ENCODE data around the gene OR5H2. TPM values are rescaled to one million over a fixed set of nuclear protein-coding genes. Genes with fewer than 3 reads are reported as not detected.

The OR5H2 gene
- total and polyA plus RNA-seq, 8 donors, result not detected

DNA sequence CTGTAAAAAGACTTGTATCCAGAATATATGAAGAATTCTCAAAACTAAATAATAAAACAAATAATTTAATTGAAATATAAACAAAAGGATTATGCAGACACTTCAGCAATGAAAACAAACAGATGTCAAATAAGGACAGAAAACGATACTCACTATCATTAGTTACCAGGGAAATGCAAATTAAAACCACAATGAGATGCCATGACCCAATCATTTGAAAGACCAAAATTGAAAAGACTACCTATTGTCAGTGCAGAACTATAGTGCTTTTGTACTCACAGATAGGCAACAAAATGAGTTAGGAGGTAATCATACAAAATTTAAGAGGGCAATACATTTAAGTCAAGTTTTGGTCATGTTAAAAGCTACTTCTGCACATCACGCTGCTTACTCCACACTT lies 39.8 kb downstream of the OR5H2 start:
- H3K9me3 ChIP-seq, result no peaks in the 10 kb centered on the region
- H3K4me1 ChIP-seq, result no peaks in the 10 kb centered on the region
- no peak overlapping the region for H3K27ac ChIP-seq
- TF ChIP-seq, protein P1, sequence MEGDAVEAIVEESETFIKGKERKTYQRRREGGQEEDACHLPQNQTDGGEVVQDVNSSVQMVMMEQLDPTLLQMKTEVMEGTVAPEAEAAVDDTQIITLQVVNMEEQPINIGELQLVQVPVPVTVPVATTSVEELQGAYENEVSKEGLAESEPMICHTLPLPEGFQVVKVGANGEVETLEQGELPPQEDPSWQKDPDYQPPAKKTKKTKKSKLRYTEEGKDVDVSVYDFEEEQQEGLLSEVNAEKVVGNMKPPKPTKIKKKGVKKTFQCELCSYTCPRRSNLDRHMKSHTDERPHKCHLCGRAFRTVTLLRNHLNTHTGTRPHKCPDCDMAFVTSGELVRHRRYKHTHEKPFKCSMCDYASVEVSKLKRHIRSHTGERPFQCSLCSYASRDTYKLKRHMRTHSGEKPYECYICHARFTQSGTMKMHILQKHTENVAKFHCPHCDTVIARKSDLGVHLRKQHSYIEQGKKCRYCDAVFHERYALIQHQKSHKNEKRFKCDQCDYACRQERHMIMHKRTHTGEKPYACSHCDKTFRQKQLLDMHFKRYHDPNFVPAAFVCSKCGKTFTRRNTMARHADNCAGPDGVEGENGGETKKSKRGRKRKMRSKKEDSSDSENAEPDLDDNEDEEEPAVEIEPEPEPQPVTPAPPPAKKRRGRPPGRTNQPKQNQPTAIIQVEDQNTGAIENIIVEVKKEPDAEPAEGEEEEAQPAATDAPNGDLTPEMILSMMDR (IDR thresholded peaks at IDR 0.05), result no peak
- DNase-seq (no peak), FAIRE-seq (no peak), ATAC-seq (no peak)
- no peaks in the 10 kb centered on the region for H3K27me3 ChIP-seq
- no peaks in the 10 kb centered on the region for H3K36me3 ChIP-seq
- no peak overlapping the region for H3K4me3 ChIP-seq
- intact Hi-C loops (cut with DNase I), result no loop called here
- 72 to 78% methylated on average over 2 of the region's 2 CpGs for WGBS, 2 donors

DNA sequence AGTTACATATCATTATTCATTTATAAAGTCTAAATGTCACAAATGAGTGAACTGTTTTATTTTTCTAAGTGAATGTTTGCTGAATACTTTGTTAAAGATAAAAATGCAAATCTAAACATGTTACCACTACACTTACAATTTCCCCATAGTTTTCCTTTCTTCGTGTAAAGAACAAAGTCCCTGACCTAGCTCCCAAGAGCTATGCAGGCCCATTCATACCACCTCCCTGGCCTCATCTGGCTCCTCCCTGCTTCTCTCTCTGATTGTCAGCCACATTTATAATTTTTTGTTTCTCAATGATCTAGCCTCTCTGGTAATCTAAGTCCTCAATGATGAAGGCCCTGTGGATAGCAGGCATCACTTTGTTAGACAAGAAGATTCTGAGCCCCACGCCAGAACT lies 40.4 kb downstream of the OR5H2 start:
- no peaks in the 10 kb centered on the region for H3K27me3 ChIP-seq
- TF ChIP-seq, protein P1 (IDR thresholded peaks at IDR 0.05), result no peak
- no peaks in the 10 kb centered on the region for H3K9me3 ChIP-seq
- H3K27ac ChIP-seq, result no peak overlapping the region
- DNase-seq (no peak), ATAC-seq (no peak), FAIRE-seq (no peak)
- H3K36me3 ChIP-seq, result no peaks in the 10 kb centered on the region
- WGBS, 2 donors, result 69 to 72% methylated on average over 2 of the region's 2 CpGs
- no peaks in the 10 kb centered on the region for H3K4me1 ChIP-seq
- intact Hi-C loops (cut with DNase I), result no loop called here
- H3K4me3 ChIP-seq, result no peak overlapping the region

DNA sequence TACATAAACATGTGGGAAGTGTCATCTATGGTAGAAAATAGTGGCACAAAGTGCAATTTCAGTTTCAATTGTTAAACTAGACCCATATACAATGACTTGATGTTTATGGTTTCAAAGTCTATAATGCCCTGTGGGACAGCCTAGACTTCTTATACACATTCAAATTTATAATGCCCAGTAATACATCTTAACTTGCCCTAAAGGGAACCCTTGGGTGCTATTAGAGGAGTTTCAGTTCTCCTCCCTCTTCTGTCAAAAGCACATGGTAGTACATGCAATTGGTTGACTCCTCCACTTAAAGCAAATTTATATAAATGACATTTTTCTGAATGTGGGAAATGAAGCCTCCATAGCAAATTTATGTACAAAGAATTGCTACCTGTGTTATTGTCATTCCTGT lies 41.1 kb downstream of the OR5H2 start:
- Histone ChIP-seq H3K9me3 (no peaks in the 10 kb centered on the region), H3K4me1 (no peaks in the 10 kb centered on the region), H3K4me3 (no peak overlapping the region), H3K36me3 (no peaks in the 10 kb centered on the region), H3K27ac (no peak overlapping the region), H3K27me3 (no peaks in the 10 kb centered on the region)
- DNase-seq (no peak), FAIRE-seq (no peak), ATAC-seq (no peak)
- TF ChIP-seq, protein P1 (IDR thresholded peaks at IDR 0.05), result no peak
- intact Hi-C loops (cut with DNase I), result no loop called here

DNA sequence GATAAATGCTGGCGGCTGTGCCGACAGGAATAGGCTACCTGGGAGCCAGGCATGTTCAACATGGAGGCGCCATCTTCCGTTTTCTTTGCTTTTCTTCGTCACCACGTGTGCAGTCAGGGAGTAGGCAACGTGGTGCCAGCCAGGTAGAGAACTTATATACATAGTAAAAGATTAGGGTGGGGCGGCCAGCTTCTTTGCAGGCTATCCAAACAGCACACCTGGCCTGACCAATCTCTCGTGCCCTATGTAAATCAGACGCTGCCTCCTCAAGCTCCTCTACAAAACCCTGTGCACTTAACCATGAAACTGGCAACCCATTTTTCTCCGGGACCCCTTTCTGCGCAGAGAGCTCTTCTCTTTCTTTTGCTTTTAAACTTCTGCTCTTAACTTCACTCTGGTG lies 42.8 kb downstream of the OR5H2 start:
- DNase-seq (peak; percentile 22 to 53 (median 30)), ATAC-seq (peak; percentile 76 to 91 (median 86)), FAIRE-seq (no peak)
- Histone ChIP-seq H3K4me3 (peak overlapping the region in 3 of 4 donors; percentile 5 to 31 (median 28)), H3K36me3 (no peaks in the 10 kb centered on the region), H3K9me3 (no peaks in the 10 kb centered on the region), H3K4me1 (no peaks in the 10 kb centered on the region), H3K27ac (no peak overlapping the region), H3K27me3 (peaks cover 0 to 1% (median 0%) of the 10 kb centered on the region in 4 donors)
- TF ChIP-seq, protein P1 (IDR thresholded peaks at IDR 0.05), result no peak
- intact Hi-C loops (cut with DNase I), result loop anchor here in 1 of 3 donors (5.0 kb wide), 1 partner anchor 283 kb away; no protein-coding TSS in a partner anchor
- WGBS, 2 donors, result 30 to 40% methylated on average over 12 of the region's 12 CpGs

DNA sequence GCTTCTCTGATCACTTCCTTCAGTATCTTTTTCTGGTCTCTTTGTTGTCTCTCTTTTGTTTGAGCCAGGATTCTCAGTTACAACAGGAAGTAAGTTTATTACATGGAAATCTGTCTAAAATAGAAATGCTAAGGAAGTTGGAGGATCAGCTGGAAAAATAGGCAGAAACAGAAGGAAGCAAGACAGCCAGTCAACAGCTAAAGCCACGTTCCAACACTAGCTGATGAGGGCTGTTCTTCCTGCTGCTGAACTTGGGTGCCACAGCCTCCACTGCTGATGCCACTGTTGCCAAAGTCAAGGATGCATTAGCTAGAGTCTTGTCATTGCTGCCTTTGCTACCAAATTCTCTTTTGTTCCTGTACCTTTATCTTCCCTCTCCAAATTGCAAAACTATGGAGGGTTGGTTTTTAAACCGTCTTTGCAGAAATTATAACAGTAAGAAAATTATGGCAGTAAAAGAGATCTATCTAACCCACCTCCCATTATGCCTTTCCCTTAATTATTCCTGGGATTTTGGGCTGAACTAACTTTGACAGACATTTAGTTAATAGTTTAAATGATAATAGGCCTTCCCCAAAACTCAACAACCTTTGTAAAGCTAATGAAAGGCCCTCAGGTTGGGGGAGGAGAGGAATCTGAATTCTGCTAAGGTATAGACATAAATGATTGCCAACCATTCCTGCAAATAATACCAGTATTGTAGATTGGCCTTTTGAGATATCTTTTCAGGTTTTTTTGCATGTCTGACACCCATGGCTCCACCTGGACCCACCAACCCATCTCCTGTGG lies 44.0 kb downstream of the OR5H2 start:
- Histone ChIP-seq H3K9me3 (no peaks in the 10 kb centered on the region), H3K27me3 (peaks cover 0 to 6% (median 3%) of the 10 kb centered on the region in 4 donors), H3K4me3 (no peak overlapping the region), H3K36me3 (no peaks in the 10 kb centered on the region), H3K27ac (no peak overlapping the region), H3K4me1 (no peaks in the 10 kb centered on the region)
- 61 to 68% methylated on average over 2 of the region's 2 CpGs for WGBS, 2 donors
- ATAC-seq (no peak), FAIRE-seq (no peak), DNase-seq (no peak)
- intact Hi-C loops (cut with DNase I), result loop anchor here in 1 of 3 donors (5.0 kb wide), 1 partner anchor 284 kb away; no protein-coding TSS in a partner anchor
- TF ChIP-seq, protein P1 (IDR thresholded peaks at IDR 0.05), result no peak

Measured in pancreas (tissue), 10 donors.